Measurements from ENCODE around the gene PCA3. TPM values are rescaled to one million over a fixed set of nuclear protein-coding genes. Genes with fewer than 3 reads are reported as not detected.

Gene PCA3
- total and polyA plus RNA-seq, 2 donors (not counting 1 experiment from before 2014, with no cell fraction given): not detected

DNA sequence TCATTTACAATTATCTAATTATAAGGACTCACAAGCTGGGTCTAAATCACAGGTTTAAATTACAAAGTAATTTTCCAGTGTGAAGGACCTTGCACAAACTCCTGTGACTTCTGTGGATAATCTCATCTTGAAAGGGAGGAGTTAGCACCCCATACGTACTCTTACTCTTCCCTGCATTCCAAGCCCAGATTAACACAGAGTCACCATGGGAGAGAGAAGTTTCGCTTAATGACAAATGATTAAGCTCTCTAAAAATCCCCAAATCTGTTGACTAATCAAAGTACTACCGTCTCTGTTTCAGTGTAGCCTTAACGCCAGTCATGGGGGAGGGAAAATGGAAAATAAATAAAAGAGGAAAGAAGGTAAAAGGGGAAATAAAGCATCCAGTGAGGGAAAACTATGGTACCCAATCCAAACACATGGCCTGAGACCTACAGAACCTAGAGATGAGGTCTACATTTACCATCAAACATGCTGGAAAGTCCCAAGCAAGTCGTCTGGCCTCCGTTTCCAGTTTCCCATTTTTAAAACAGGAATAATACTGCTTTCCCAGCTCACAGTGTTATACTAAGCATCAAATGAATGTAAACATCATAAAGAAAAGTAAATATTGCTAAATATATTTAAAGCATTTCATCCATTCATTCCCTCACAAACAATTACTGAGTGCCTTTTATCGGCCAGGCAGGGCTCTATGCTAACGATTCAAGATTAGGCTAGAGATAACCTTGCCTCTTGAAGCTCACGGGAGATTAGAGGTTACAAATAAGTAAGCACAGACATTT lies 63.2 kb downstream of the PCA3 start:
- TF ChIP-seq, protein P1, sequence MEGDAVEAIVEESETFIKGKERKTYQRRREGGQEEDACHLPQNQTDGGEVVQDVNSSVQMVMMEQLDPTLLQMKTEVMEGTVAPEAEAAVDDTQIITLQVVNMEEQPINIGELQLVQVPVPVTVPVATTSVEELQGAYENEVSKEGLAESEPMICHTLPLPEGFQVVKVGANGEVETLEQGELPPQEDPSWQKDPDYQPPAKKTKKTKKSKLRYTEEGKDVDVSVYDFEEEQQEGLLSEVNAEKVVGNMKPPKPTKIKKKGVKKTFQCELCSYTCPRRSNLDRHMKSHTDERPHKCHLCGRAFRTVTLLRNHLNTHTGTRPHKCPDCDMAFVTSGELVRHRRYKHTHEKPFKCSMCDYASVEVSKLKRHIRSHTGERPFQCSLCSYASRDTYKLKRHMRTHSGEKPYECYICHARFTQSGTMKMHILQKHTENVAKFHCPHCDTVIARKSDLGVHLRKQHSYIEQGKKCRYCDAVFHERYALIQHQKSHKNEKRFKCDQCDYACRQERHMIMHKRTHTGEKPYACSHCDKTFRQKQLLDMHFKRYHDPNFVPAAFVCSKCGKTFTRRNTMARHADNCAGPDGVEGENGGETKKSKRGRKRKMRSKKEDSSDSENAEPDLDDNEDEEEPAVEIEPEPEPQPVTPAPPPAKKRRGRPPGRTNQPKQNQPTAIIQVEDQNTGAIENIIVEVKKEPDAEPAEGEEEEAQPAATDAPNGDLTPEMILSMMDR (conservative IDR thresholded peaks at IDR 0.05 in 1 of 2, IDR thresholded peaks at IDR 0.05 in 1 of 2; ENCODE audit: low read depth in 1 of 2, low read length in 2 of 2): no peak
- TF ChIP-seq EZH2 (IDR thresholded peaks at IDR 0.05; ENCODE audit: low read length, missing control alignments): no peak
- Histone ChIP-seq H3K36me3 (ENCODE audit: control insufficient read depth, insufficient read depth, low read length) (no peaks in the 10 kb centered on the region), H4K20me1 (ENCODE audit: control insufficient read depth, extremely low read depth, insufficient read depth, low read length) (no peaks in the 10 kb centered on the region), H3K4me1 (ENCODE audit: control insufficient read depth, extremely low read depth, insufficient read depth, low read length) (no peaks in the 10 kb centered on the region), H3K4me2 (ENCODE audit: extremely low read depth, insufficient read depth, low read length) (no peak overlapping the region), H2AFZ (ENCODE audit: low read length) (no peak overlapping the region), H3K9ac (ENCODE audit: insufficient read depth, low read length) (no peak overlapping the region), H3K9me3 (ENCODE audit: control insufficient read depth, insufficient read depth, low read depth, low read length) (no peaks in the 10 kb centered on the region), H3K27me3 (ENCODE audit: control insufficient read depth, insufficient read depth, low read length) (no peaks in the 10 kb centered on the region), H3K27ac (ENCODE audit: insufficient read depth, low read length) (no peak overlapping the region), H3K79me2 (ENCODE audit: control insufficient read depth, insufficient read depth, low read length) (no peaks in the 10 kb centered on the region), H3K4me3 (replicated peaks in 1 of 4; ENCODE audit: control extremely low read depth in 1 of 4, insufficient read depth in 1 of 4, low read depth in 3 of 4, low read length in 4 of 4) (no peak overlapping the region)
- DNase-seq (ENCODE audit: low read depth in 2 of 2): peak in 1 of 2 donors; percentile 9

DNA sequence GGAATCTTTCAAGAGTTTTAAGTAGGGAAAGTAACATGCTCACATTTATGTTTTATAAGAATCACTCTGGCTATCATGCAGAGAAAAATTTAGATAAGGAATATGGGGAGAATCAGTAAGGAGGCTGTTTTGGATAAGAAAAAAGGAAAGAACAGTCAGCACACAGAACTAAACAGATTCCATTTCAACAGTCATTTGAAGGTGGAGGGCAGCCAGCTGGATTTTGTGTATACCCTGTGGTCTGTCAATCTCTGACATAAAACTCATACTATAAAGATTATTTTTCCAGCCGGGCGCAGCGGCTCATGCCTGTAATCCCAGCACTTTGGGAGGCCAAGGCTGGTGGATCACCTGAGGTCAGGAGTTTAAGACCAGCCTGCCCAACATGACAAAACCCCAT lies 64.2 kb downstream of the PCA3 start:
- Histone ChIP-seq H3K9me3 (ENCODE audit: control insufficient read depth, insufficient read depth, low read depth, low read length) (no peaks in the 10 kb centered on the region), H3K4me2 (ENCODE audit: extremely low read depth, insufficient read depth, low read length) (no peak overlapping the region), H2AFZ (ENCODE audit: low read length) (no peak overlapping the region), H4K20me1 (ENCODE audit: control insufficient read depth, extremely low read depth, insufficient read depth, low read length) (no peaks in the 10 kb centered on the region), H3K36me3 (ENCODE audit: control insufficient read depth, insufficient read depth, low read length) (no peaks in the 10 kb centered on the region), H3K27ac (ENCODE audit: insufficient read depth, low read length) (no peak overlapping the region), H3K27me3 (ENCODE audit: control insufficient read depth, insufficient read depth, low read length) (no peaks in the 10 kb centered on the region), H3K9ac (ENCODE audit: insufficient read depth, low read length) (no peak overlapping the region), H3K4me3 (replicated peaks in 1 of 4; ENCODE audit: control extremely low read depth in 1 of 4, insufficient read depth in 1 of 4, low read depth in 3 of 4, low read length in 4 of 4) (no peak overlapping the region), H3K79me2 (ENCODE audit: control insufficient read depth, insufficient read depth, low read length) (no peaks in the 10 kb centered on the region), H3K4me1 (ENCODE audit: control insufficient read depth, extremely low read depth, insufficient read depth, low read length) (no peaks in the 10 kb centered on the region)
- DNase-seq (ENCODE audit: low read depth in 2 of 2): peak in 1 of 2 donors; percentile 9
- TF ChIP-seq, protein P1 (conservative IDR thresholded peaks at IDR 0.05 in 1 of 2, IDR thresholded peaks at IDR 0.05 in 1 of 2; ENCODE audit: low read depth in 1 of 2, low read length in 2 of 2): no peak
- no peak for TF ChIP-seq EZH2 (IDR thresholded peaks at IDR 0.05; ENCODE audit: low read length, missing control alignments)

DNA sequence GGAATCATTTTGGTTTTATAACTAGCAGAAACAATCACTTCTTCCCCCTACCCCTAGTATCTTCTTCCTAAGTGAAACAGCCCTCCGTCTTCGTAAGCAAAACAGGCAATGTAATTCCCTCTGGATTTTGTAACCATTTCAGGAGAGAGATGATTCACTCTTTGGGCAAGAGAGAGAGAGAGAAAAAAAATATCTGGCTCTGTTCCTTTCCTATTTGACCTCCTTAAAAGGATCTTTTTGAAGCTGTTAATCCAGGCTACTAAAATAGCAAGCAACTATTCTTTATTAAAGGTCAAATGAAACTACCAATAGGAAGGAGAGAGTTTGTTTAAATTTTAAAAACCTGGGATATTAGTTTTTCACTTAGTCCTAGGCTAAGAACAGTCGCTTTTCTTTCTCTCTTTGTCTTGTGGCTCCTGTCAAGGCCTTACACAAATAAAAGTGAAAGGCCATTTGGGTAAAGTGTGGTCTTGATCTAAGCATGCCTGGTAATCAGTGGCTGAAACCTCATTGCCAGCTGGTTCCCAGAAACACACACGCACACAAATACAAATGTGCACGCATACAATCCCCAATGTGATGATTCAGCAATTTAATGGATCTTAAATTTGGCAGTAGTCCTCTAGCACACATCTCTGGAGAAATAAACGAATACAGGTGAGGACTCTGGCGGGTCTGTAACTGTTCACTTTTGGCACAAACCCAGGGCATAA lies 71.5 kb downstream of the PCA3 start:
- Histone ChIP-seq H2AFZ (ENCODE audit: low read length) (peak overlapping the region; percentile 19), H3K9ac (ENCODE audit: insufficient read depth, low read length) (peak overlapping the region; percentile 10), H3K27me3 (ENCODE audit: control insufficient read depth, insufficient read depth, low read length) (no peaks in the 10 kb centered on the region), H3K4me3 (replicated peaks in 1 of 4; ENCODE audit: control extremely low read depth in 1 of 4, insufficient read depth in 1 of 4, low read depth in 3 of 4, low read length in 4 of 4) (peak overlapping the region in 3 of 4 experiments; percentile 12 to 30 (median 24)), H3K4me2 (ENCODE audit: extremely low read depth, insufficient read depth, low read length) (peak overlapping the region; percentile 61), H4K20me1 (ENCODE audit: control insufficient read depth, extremely low read depth, insufficient read depth, low read length) (no peaks in the 10 kb centered on the region), H3K4me1 (ENCODE audit: control insufficient read depth, extremely low read depth, insufficient read depth, low read length) (peaks cover 4% of the 10 kb centered on the region), H3K27ac (ENCODE audit: insufficient read depth, low read length) (peak overlapping the region; percentile 70), H3K36me3 (ENCODE audit: control insufficient read depth, insufficient read depth, low read length) (no peaks in the 10 kb centered on the region), H3K9me3 (ENCODE audit: control insufficient read depth, insufficient read depth, low read depth, low read length) (no peaks in the 10 kb centered on the region), H3K79me2 (ENCODE audit: control insufficient read depth, insufficient read depth, low read length) (no peaks in the 10 kb centered on the region)
- DNase-seq (ENCODE audit: low read depth in 2 of 2): peak; percentile 94 to 96
- TF ChIP-seq, protein P1 (conservative IDR thresholded peaks at IDR 0.05 in 1 of 2, IDR thresholded peaks at IDR 0.05 in 1 of 2; ENCODE audit: low read depth in 1 of 2, low read length in 2 of 2): no peak
